Neural progenitor cell (in vitro differentiated cells): Measurements from ENCODE around the gene CCNK. TPM values are rescaled to one million over a fixed set of nuclear protein-coding genes. Genes with fewer than 3 reads are reported as not detected.

Experiments used
- DNase-seq: peaks from one replicate; pipeline ENCODE4 v3.0.0-alpha.2; 2016; ENCODE audit warnings: low spot score
- H2AFZ ChIP-seq: fragments of 200-600 bp; sonication (generic); replicated peaks from 2 replicates; pipeline ENCODE4 v1.6.1; 2016; ENCODE audit warnings: antibody characterized with exemption
- H3F3A ChIP-seq: fragments of 200-600 bp; sonication (generic); 2 replicates; pipeline ENCODE4 v1.6.1; 2016; ENCODE audit warnings: antibody characterized with exemption, low read depth
- H3K27ac ChIP-seq: fragments of 200-600 bp; sonication (generic); 2 replicates; pipeline ENCODE4 v1.5.1; 2016; ENCODE audit warnings: mild to moderate bottlenecking
- H3K27me3 ChIP-seq: fragments of 200-600 bp; sonication (generic); 2 replicates; pipeline ENCODE4 v1.6.1; 2016; ENCODE audit warnings: mild to moderate bottlenecking, moderate library complexity
- H3K36me3 ChIP-seq: fragments of 200-600 bp; sonication (generic); 2 replicates; pipeline ENCODE4 v1.5.1; 2016
- H3K4me1 ChIP-seq: fragments of 200-600 bp; sonication (generic); 2 replicates; pipeline ENCODE4 v1.6.1; 2016; ENCODE audit warnings: mixed run types
- H3K4me2 ChIP-seq: fragments of 200-600 bp; sonication (generic); 2 replicates; pipeline ENCODE4 v1.6.1; 2016
- H3K4me3 ChIP-seq: fragments of 200-600 bp; sonication (generic); 2 replicates; pipeline ENCODE4 v1.5.1; 2016
- H3K79me2 ChIP-seq: fragments of 200-600 bp; sonication (generic); 2 replicates; pipeline ENCODE4 v1.6.1; 2016; ENCODE audit warnings: low read depth
- H3K9ac ChIP-seq: fragments of 200-600 bp; sonication (generic); 2 replicates; pipeline ENCODE4 v1.6.1; 2016
- H3K9me3 ChIP-seq: fragments of 200-600 bp; sonication (generic); 2 replicates; pipeline ENCODE4 v1.5.1; 2016; ENCODE audit warnings: low read depth
- H4K20me1 ChIP-seq: fragments of 200-600 bp; sonication (generic); 2 replicates; pipeline ENCODE4 v1.6.1; 2016; ENCODE audit warnings: low read depth
- H3K27ac Mint-ChIP-seq: 3 replicates; pipeline ENCODE4 v1.8.0; 2021; ENCODE audit warnings: mixed read lengths
- H3K27me3 Mint-ChIP-seq: 2 replicates; pipeline ENCODE4 v1.8.0; 2022; ENCODE audit warnings: low read depth, mild to moderate bottlenecking, inconsistent platforms, moderate library complexity, mixed read lengths; ENCODE audit not compliant: insufficient read depth
- H3K36me3 Mint-ChIP-seq: 3 replicates; pipeline ENCODE4 v1.8.0; 2021; ENCODE audit warnings: mixed read lengths
- H3K4me1 Mint-ChIP-seq: 3 replicates; pipeline ENCODE4 v1.8.0; 2021; ENCODE audit warnings: mixed read lengths
- H3K4me3 Mint-ChIP-seq: 3 replicates; pipeline ENCODE4 v1.8.0; 2021; ENCODE audit warnings: mild to moderate bottlenecking, moderate library complexity, mixed read lengths
- H3K9me3 Mint-ChIP-seq: 3 replicates; pipeline ENCODE4 v1.8.0; 2020; ENCODE audit warnings: mixed read lengths
- CTCF ChIP-seq: fragments of 200-600 bp; sonication (generic); IDR thresholded peaks from 2 replicates; pipeline ENCODE4 v1.5.1; 2017; ENCODE audit warnings: antibody characterized with exemption, mild to moderate bottlenecking
- EZH2 ChIP-seq: fragments of 200-600 bp; sonication (generic); IDR thresholded peaks from 2 replicates; pipeline ENCODE4 v1.6.1; 2017; ENCODE audit warnings: antibody characterized with exemption, mild to moderate bottlenecking, moderate library complexity
- EZH2phosphoT487 ChIP-seq: fragments of 200-600 bp; sonication (generic); IDR thresholded peaks from 2 replicates; pipeline ENCODE4 v1.6.1; 2017; ENCODE audit warnings: antibody characterized with exemption
- total RNA-seq: library from RNA; depleted of rRNA; stranded (reverse); fragments of >200 nt; gene quantifications from 2 replicates; pipeline ENCODE4 v1.2.3, GENCODE V29; 2015; ENCODE audit warnings: low replicate concordance

CCNK gene
- total RNA-seq, 1 donor from 2014 or later = 19.0 TPM

DNA sequence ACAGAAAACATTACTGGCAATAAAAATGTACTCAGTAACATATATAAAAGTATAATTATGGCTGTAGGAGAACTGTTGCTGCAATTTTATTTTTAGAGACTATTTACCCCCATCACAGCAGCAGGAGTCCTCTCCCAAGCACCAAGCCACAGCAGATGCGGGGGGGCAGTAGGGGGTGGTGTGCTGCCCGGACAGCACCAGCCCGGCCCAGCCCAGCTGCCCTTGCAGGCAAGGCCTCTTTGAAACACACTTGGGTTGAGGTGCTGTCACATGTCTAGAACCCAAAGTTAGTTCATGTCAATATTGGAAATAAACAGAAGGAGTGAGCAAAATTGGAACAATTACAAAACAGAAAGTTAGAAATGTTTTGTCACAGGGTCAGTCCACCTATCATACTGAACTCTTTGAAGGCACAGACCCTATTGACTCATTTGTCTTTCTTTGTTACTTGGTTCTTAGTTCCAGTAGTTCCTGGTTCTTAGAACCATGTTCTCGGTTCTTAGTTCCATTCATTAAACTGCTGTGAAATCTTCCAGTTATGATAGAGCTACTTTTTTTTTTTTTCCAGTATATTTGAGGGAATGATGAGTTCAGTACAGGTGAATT lies 22.7 kb downstream of the CCNK start:
- Histone ChIP-seq H3K9ac (no peak overlapping the region), H3K36me3 (peaks cover 27% of the 10 kb centered on the region), H3K79me2 (no peaks in the 10 kb centered on the region), H3K9me3 (no peaks in the 10 kb centered on the region), H3K27me3 (no peaks in the 10 kb centered on the region), H4K20me1 (peaks cover 5% of the 10 kb centered on the region), H3K4me1 (no peaks in the 10 kb centered on the region), H3K4me3 (no peak overlapping the region), H2AFZ (no peak overlapping the region), H3K4me2 (no peak overlapping the region), H3F3A (peaks cover 9% of the 10 kb centered on the region), H3K27ac (no peak overlapping the region)
- H3K9me3 Mint-ChIP-seq = no peaks in the 10 kb centered on the region
- DNase-seq = no peak
- TF ChIP-seq EZH2phosphoT487 (no peak), EZH2 (no peak), CTCF (no peak)
- no peak overlapping the region for H3K27ac Mint-ChIP-seq
- no peaks in the 10 kb centered on the region for H3K4me1 Mint-ChIP-seq
- H3K27me3 Mint-ChIP-seq = peaks cover 6% of the 10 kb centered on the region
- peaks cover 37% of the 10 kb centered on the region for H3K36me3 Mint-ChIP-seq
- H3K4me3 Mint-ChIP-seq = no peak overlapping the region

GRCh38 chr14:99505089-99505488 lies 23.9 kb downstream of the CCNK start:
- H3K36me3 Mint-ChIP-seq = peaks cover 43% of the 10 kb centered on the region

DNA sequence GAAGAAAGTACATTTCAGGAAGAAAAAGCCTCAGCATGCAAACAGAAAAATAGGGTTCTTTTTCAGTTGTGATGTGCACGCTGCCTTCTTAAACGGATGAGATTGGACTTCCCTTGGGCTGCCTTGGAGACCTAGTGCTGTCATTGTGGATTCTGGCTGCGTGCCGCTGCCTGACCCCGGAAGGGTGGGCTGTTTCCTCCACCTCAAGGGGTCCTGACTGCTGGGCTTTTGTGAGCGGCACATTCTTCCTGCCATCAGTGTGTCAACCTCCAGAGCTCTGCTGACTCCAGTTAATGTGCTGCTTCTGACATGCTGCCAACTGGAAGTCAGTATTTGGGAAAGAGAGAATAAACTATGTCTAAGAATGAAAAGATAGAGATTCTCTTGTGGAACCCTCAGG lies 25.1 kb downstream of the CCNK start:
- Histone ChIP-seq H2AFZ (no peak overlapping the region), H3K4me2 (no peak overlapping the region), H3K79me2 (no peaks in the 10 kb centered on the region), H3K9me3 (no peaks in the 10 kb centered on the region), H3K9ac (no peak overlapping the region), H3K36me3 (peaks cover 15% of the 10 kb centered on the region), H3K4me3 (no peak overlapping the region), H3K4me1 (no peaks in the 10 kb centered on the region), H4K20me1 (peaks cover 14% of the 10 kb centered on the region), H3K27me3 (no peaks in the 10 kb centered on the region), H3K27ac (no peak overlapping the region), H3F3A (peaks cover 6% of the 10 kb centered on the region)
- Mint-ChIP-seq H3K9me3 (no peaks in the 10 kb centered on the region), H3K27me3 (peaks cover 11% of the 10 kb centered on the region), H3K4me1 (peaks cover 3% of the 10 kb centered on the region), H3K27ac (no peak overlapping the region), H3K36me3 (peaks cover 38% of the 10 kb centered on the region), H3K4me3 (no peak overlapping the region)
- no peak for DNase-seq
- no peak for TF ChIP-seq EZH2
- no peak for TF ChIP-seq EZH2phosphoT487
- no peak for TF ChIP-seq CTCF

More at GRCh38 chr14:99505089-99505488, 23.9 kb downstream of the CCNK start:
- peaks cover 9% of the 10 kb centered on the region for H3F3A ChIP-seq
- H3K79me2 ChIP-seq = no peaks in the 10 kb centered on the region
- no peak overlapping the region for H2AFZ ChIP-seq
- peaks cover 6% of the 10 kb centered on the region for H4K20me1 ChIP-seq
- DNase-seq = no peak
- Mint-ChIP-seq H3K4me1 (no peaks in the 10 kb centered on the region), H3K27me3 (peaks cover 11% of the 10 kb centered on the region), H3K9me3 (no peaks in the 10 kb centered on the region), H3K27ac (no peak overlapping the region), H3K4me3 (no peak overlapping the region)
- no peak overlapping the region for H3K9ac ChIP-seq
- H3K27ac ChIP-seq = no peak overlapping the region
- H3K27me3 ChIP-seq = no peaks in the 10 kb centered on the region
- H3K4me2 ChIP-seq = no peak overlapping the region
- no peaks in the 10 kb centered on the region for H3K4me1 ChIP-seq
- peaks cover 27% of the 10 kb centered on the region for H3K36me3 ChIP-seq
- H3K4me3 ChIP-seq = no peak overlapping the region
- TF ChIP-seq EZH2phosphoT487 = no peak
- no peak for TF ChIP-seq EZH2
- no peak for TF ChIP-seq CTCF
- no peaks in the 10 kb centered on the region for H3K9me3 ChIP-seq
